H1 (cell line): ENCODE results near the gene FAM228B. TPM values are rescaled to one million over a fixed set of nuclear protein-coding genes. Genes with fewer than 3 reads are reported as not detected.

Experiments
- ATF2 ChIP-seq: IDR thresholded peaks from 2 replicates; pipeline ENCODE4 v1.6.1; 2012; ENCODE audit warnings: low read length, inconsistent platforms
- ATF3 ChIP-seq: IDR thresholded peaks from 2 replicates; pipeline ENCODE4 v1.6.1; 2011; ENCODE audit warnings: low read depth, mild to moderate bottlenecking, low read length; ENCODE audit not compliant: insufficient read depth
- BRCA1 ChIP-seq: IDR thresholded peaks from 2 replicates; pipeline ENCODE4 v1.6.1; 2012; ENCODE audit warnings: low read depth, low read length, improper control_type of control experiment
- CHD1 ChIP-seq: IDR thresholded peaks from 2 replicates; pipeline ENCODE4 v1.6.1; 2012; ENCODE audit warnings: low read depth, low read length, improper control_type of control experiment
- CHD2 ChIP-seq: IDR thresholded peaks from 2 replicates; pipeline ENCODE4 v1.6.1; 2012; ENCODE audit warnings: low read length, improper control_type of control experiment
- CTCF ChIP-seq, 3 experiments: IDR thresholded peaks; 1 replicate in 2 of 3; 2 replicates in 1 of 3; pipeline versions ENCODE4 v1.5.1 to v1.6.1; 2011; ENCODE audit warnings: low read length in 3 of 3, mild to moderate bottlenecking in 3 of 3, inconsistent platforms in 2 of 3, low read depth in 1 of 3, moderate library complexity in 1 of 3; ENCODE audit not compliant: insufficient read depth in 1 of 3; ENCODE audit errors: control extremely low read depth in 1 of 3
- POU5F1 ChIP-seq: IDR thresholded peaks from 2 replicates; pipeline ENCODE4 v1.6.1; 2011; ENCODE audit warnings: low read depth, mild to moderate bottlenecking, low read length, moderate library complexity
- SP4 ChIP-seq: IDR thresholded peaks from 2 replicates; pipeline ENCODE4 v1.6.1; 2012; ENCODE audit warnings: low read length, inconsistent platforms
- SRF ChIP-seq: IDR thresholded peaks from 2 replicates; pipeline ENCODE4 v1.6.1; 2011; ENCODE audit warnings: mild to moderate bottlenecking, low read depth, low read length, moderate library complexity
- TCF12 ChIP-seq: IDR thresholded peaks from 2 replicates; pipeline ENCODE4 v1.6.1; 2011; ENCODE audit warnings: low read depth, mild to moderate bottlenecking, low read length
- polyA plus RNA-seq, 7 experiments: library from polyadenylated mRNA; depleted of rRNA in 3 of 7; stranded (reverse) in 5 of 7; unstranded in 2 of 7; fragments of >200 nt in 5 of 7; fragments of 200-250 nt in 2 of 7; gene quantifications; 1 replicate in 5 of 7; 2 replicates in 1 of 7; 4 replicates in 1 of 7; pipeline versions ENCODE4 v1.2.1 to v1.2.3, GENCODE V29; 2011 to 2013; ENCODE audit warnings: missing spikeins in 2 of 7, mixed read lengths in 2 of 7
- total RNA-seq: library from RNA; stranded (reverse); fragmentation: NEBNext Ultra II Directional; extraction: Animal tissue kit (Norgen Biotek cat#: 25700); gene quantifications from 2 replicates; pipeline ENCODE4 v1.2.1, GENCODE V29; 2021

FAM228B gene
- total and polyA plus RNA-seq, 2 of the 8 experiments (the other 6 are each of a cell fraction or from before 2014, with no cell fraction given) = 1.4 to 3.2 TPM

DNA sequence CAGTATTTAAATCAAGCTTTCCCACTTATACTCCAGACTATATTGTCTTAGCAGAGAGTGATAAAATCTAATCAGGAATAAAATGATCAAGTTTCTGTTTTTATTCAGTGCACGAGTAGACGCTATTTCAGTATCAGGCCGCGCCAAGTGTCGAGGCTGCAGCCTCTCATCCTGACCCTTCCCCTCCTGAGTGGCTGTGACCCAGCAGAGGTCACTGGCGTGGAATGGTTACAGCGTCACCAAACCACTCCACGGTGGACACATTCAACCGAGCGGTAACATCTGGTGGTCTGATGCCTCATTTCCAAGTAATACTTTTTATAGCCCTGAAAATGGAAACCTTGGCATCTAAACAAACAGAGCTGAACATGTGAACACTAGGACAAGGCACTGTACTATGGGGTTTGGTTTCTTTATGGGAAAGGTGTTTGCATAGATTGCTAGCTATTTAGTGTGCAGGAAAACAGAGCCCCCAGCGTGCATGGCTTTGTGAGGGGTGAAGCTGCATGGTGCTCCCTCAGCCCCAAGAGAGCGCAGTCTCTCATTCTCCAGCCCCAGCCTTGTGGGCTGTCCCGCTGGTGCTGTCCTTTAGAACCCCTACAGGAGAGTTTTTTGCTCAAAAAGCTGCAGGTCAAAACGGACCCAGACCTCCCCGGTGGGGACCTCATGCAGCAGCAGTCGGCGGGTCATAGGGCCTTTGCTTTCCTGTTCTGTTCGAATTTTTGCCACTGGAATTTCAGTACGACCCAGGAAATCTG is 79.9 kb downstream of the FAM228B start (continued):
- no peak for TF ChIP-seq ATF2
- TF ChIP-seq SP4 = no peak
- TF ChIP-seq ATF3 = no peak
- TF ChIP-seq CHD1 = no peak
- TF ChIP-seq CHD2 = no peak
- no peak for TF ChIP-seq TCF12
- TF ChIP-seq SRF = no peak
- no peak for TF ChIP-seq POU5F1
- no peak for TF ChIP-seq BRCA1
- peak in 2 of 3 experiments; percentile 27 to 39; a peak in 3 of 4 replicates for TF ChIP-seq CTCF (IDR thresholded peaks at IDR 0.05; ENCODE audit: control extremely low read depth in 1 of 3, insufficient read depth in 1 of 3, low read depth in 1 of 3, low read length in 3 of 3)
